GM23338 (cell line): ENCODE measurements around the gene DCAF17. TPM values are rescaled to one million over a fixed set of nuclear protein-coding genes. Genes with fewer than 3 reads are reported as not detected.

ENCODE experiments used
- ATAC-seq: fragments of 200-7000 bp; cut with Tn5 transposase; 3 replicates; pipeline ENCODE4 v1.9.1; 2020
- DNase-seq: peaks from one replicate; pipeline ENCODE4 v3.0.0-alpha.2; 2015; ENCODE audit warnings: low spot score
- H2AFZ ChIP-seq: fragments of 200-600 bp; sonication (generic); 2 replicates; pipeline ENCODE4 v1.8.0; 2016; ENCODE audit warnings: antibody characterized with exemption, mild to moderate bottlenecking, moderate library complexity
- H3F3A ChIP-seq: fragments of 200-600 bp; sonication (generic); replicated peaks from 2 replicates; pipeline ENCODE4 v1.8.0; 2017; ENCODE audit warnings: antibody characterized with exemption, mixed run types, low read depth
- H3K27ac ChIP-seq: fragments of 200-600 bp; sonication (generic); 2 replicates; pipeline ENCODE4 v1.6.1; 2016; ENCODE audit warnings: low read depth
- H3K27me3 ChIP-seq: fragments of 200-600 bp; sonication (generic); 2 replicates; pipeline ENCODE4 v1.8.0; 2016; ENCODE audit warnings: mild to moderate bottlenecking, mixed run types, moderate library complexity; ENCODE audit not compliant: insufficient read depth
- H3K36me3 ChIP-seq: fragments of 200-600 bp; sonication (generic); 2 replicates; pipeline ENCODE4 v1.8.0; 2016; ENCODE audit warnings: mild to moderate bottlenecking; ENCODE audit not compliant: insufficient read depth
- H3K4me1 ChIP-seq: fragments of 200-600 bp; sonication (generic); 2 replicates; pipeline ENCODE4 v1.8.0; 2016; ENCODE audit warnings: mild to moderate bottlenecking, moderate library complexity; ENCODE audit not compliant: insufficient read depth
- H3K4me2 ChIP-seq: fragments of 200-600 bp; sonication (generic); 2 replicates; pipeline ENCODE4 v1.7.1; 2017; ENCODE audit warnings: mixed run types
- H3K4me3 ChIP-seq: fragments of 200-600 bp; sonication (generic); 2 replicates; pipeline ENCODE4 v1.6.1; 2016; ENCODE audit warnings: mixed run types
- H3K79me2 ChIP-seq: fragments of 200-600 bp; sonication (generic); replicated peaks from 2 replicates; pipeline ENCODE4 v1.8.0; 2017; ENCODE audit warnings: mild to moderate bottlenecking; ENCODE audit not compliant: insufficient read depth
- H3K9me2 ChIP-seq: fragments of 200-600 bp; sonication (generic); 2 replicates; pipeline ENCODE4 v1.8.0; 2017; ENCODE audit not compliant: insufficient read depth
- H4K20me1 ChIP-seq: fragments of 200-600 bp; sonication (generic); replicated peaks from 2 replicates; pipeline ENCODE4 v1.8.0; 2017; ENCODE audit warnings: mild to moderate bottlenecking; ENCODE audit not compliant: insufficient read depth
- H3K27ac Mint-ChIP-seq: 2 replicates; pipeline ENCODE4 v1.8.0; 2020; ENCODE audit warnings: inconsistent platforms, mild to moderate bottlenecking, moderate library complexity, mixed read lengths
- H3K27me3 Mint-ChIP-seq: 3 replicates; pipeline ENCODE4 v1.8.0; 2022; ENCODE audit warnings: low read depth, mild to moderate bottlenecking, moderate library complexity, mixed read lengths, inconsistent platforms; ENCODE audit not compliant: insufficient read depth, poor library complexity
- H3K36me3 Mint-ChIP-seq: 3 replicates; pipeline ENCODE4 v1.8.0; 2021; ENCODE audit warnings: low read depth, mild to moderate bottlenecking, inconsistent platforms, moderate library complexity, mixed read lengths
- H3K4me1 Mint-ChIP-seq: 3 replicates; pipeline ENCODE4 v1.8.0; 2020; ENCODE audit warnings: mild to moderate bottlenecking, inconsistent platforms, mixed read lengths
- H3K4me3 Mint-ChIP-seq: 3 replicates; pipeline ENCODE4 v1.8.0; 2021; ENCODE audit warnings: moderate library complexity, mild to moderate bottlenecking, inconsistent platforms, mixed read lengths
- H3K9me3 Mint-ChIP-seq: 3 replicates; pipeline ENCODE4 v1.8.0; 2020; ENCODE audit warnings: moderate library complexity, mild to moderate bottlenecking, inconsistent platforms, mixed read lengths
- CREB1 ChIP-seq: fragments of 250-450 bp; sonication (Bioruptor Pico); IDR thresholded peaks from 2 replicates; pipeline ENCODE4 v1.5.0; 2020; ENCODE audit warnings: low read depth, mild to moderate bottlenecking, moderate library complexity
- EZH2 ChIP-seq: fragments of 200-600 bp; sonication (generic); IDR thresholded peaks from one replicate; pipeline ENCODE4 v1.8.0; 2017; ENCODE audit warnings: antibody characterized with exemption, mild to moderate bottlenecking, low read depth; ENCODE audit not compliant: unreplicated experiment
- EZH2phosphoT487 ChIP-seq: fragments of 200-600 bp; sonication (generic); IDR thresholded peaks from one replicate; pipeline ENCODE4 v1.8.1; 2018; ENCODE audit warnings: antibody characterized with exemption; ENCODE audit not compliant: unreplicated experiment
- JUNB ChIP-seq: IDR thresholded peaks from one replicate; pipeline ENCODE4 v1.6.1; 2016; ENCODE audit warnings: antibody characterized with exemption; ENCODE audit not compliant: unreplicated experiment
- NANOG ChIP-seq: IDR thresholded peaks from 2 replicates; pipeline ENCODE4 v1.6.1; 2016; ENCODE audit warnings: antibody characterized with exemption, borderline replicate concordance
- POLR2AphosphoS5 ChIP-seq: IDR thresholded peaks from 2 replicates; pipeline ENCODE4 v1.6.1; 2016; ENCODE audit warnings: antibody characterized with exemption, low read depth
- STAT1 ChIP-seq: IDR thresholded peaks from one replicate; pipeline ENCODE4 v1.6.1; 2016; ENCODE audit warnings: antibody characterized with exemption; ENCODE audit not compliant: unreplicated experiment
- ZNF114 ChIP-seq: fragments of 250-450 bp; sonication (Bioruptor Pico); IDR thresholded peaks from 2 replicates; pipeline ENCODE4 v1.5.0; 2020; ENCODE audit warnings: mild to moderate bottlenecking, moderate library complexity
- ZNF331 ChIP-seq: fragments of 250-450 bp; sonication (Bioruptor Pico); IDR thresholded peaks from 2 replicates; pipeline ENCODE4 v1.5.0; 2020; ENCODE audit warnings: low read depth, mild to moderate bottlenecking, moderate library complexity
- polyA plus RNA-seq: library from polyadenylated mRNA; unstranded; fragments of >200 nt; fragmentation: Nextera tagmentation; extraction: Ambion mirVana; gene quantifications from 2 replicates; pipeline ENCODE4 v1.2.1, GENCODE V29; 2016
- total RNA-seq: library from RNA; depleted of rRNA; stranded (reverse); fragments of >200 nt; shearing (Covaris generic); gene quantifications from 2 replicates; pipeline ENCODE4 v1.2.3, GENCODE V29; 2014
- TF ChIP-seq, protein P1 (sequence below): IDR thresholded peaks from 2 replicates; pipeline ENCODE4 v1.6.1; 2016; ENCODE audit warnings: antibody characterized with exemption
- TF ChIP-seq, protein P2 (sequence below): IDR thresholded peaks from one replicate; pipeline ENCODE4 v1.6.1; 2018; ENCODE audit warnings: antibody characterized with exemption; ENCODE audit not compliant: unreplicated experiment
- TF ChIP-seq, protein P3 (sequence below): fragments of 250-450 bp; sonication (Bioruptor Pico); IDR thresholded peaks from 2 replicates; pipeline ENCODE4 v1.5.0; 2020; ENCODE audit warnings: mild to moderate bottlenecking, moderate library complexity
- TF ChIP-seq, protein P4 (sequence below), 2 experiments: fragments of 200-600 bp in 1 of 2; sonication (generic) in 1 of 2; conservative IDR thresholded peaks; 2 replicates each; pipeline versions ENCODE4 v1.5.1 to v1.6.1; 2016 to 2017; ENCODE audit warnings: antibody characterized with exemption in 2 of 2, low read depth in 2 of 2, mild to moderate bottlenecking in 2 of 2, moderate library complexity in 1 of 2

DCAF17 gene
- total and polyA plus RNA-seq, 2 experiments from 2014 or later = 11.0 to 37.3 TPM

DNA sequence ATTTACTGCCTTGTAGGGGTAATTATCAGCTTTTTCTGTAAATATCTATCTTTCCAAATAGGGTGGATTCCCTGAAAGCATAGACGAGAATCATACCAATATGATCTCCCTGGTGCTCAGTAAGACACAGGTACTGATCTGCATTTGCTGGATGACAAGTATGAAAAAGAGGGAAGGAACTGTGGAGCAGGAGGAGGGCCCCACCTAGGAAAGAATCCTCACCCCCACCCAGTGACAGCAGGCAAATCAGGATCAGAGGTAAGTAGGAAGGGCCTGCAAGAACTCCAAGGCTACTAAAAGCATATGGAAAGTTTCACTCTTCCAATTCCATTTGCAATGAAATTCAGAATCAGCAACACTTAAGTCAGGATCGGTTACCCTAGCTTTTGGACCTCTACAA lies 42.5 kb upstream of the DCAF17 start:
- TF ChIP-seq ZNF331 (CRISPR knock-in tag) (no peak), EZH2 (no peak), POLR2AphosphoS5 (no peak), STAT1 (no peak), NANOG (no peak), CREB1 (CRISPR knock-in tag) (no peak), EZH2phosphoT487 (no peak), ZNF114 (CRISPR knock-in tag) (no peak), JUNB (no peak)
- TF ChIP-seq, protein P1, sequence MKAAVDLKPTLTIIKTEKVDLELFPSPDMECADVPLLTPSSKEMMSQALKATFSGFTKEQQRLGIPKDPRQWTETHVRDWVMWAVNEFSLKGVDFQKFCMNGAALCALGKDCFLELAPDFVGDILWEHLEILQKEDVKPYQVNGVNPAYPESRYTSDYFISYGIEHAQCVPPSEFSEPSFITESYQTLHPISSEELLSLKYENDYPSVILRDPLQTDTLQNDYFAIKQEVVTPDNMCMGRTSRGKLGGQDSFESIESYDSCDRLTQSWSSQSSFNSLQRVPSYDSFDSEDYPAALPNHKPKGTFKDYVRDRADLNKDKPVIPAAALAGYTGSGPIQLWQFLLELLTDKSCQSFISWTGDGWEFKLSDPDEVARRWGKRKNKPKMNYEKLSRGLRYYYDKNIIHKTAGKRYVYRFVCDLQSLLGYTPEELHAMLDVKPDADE = no peak
- TF ChIP-seq, protein P2, sequence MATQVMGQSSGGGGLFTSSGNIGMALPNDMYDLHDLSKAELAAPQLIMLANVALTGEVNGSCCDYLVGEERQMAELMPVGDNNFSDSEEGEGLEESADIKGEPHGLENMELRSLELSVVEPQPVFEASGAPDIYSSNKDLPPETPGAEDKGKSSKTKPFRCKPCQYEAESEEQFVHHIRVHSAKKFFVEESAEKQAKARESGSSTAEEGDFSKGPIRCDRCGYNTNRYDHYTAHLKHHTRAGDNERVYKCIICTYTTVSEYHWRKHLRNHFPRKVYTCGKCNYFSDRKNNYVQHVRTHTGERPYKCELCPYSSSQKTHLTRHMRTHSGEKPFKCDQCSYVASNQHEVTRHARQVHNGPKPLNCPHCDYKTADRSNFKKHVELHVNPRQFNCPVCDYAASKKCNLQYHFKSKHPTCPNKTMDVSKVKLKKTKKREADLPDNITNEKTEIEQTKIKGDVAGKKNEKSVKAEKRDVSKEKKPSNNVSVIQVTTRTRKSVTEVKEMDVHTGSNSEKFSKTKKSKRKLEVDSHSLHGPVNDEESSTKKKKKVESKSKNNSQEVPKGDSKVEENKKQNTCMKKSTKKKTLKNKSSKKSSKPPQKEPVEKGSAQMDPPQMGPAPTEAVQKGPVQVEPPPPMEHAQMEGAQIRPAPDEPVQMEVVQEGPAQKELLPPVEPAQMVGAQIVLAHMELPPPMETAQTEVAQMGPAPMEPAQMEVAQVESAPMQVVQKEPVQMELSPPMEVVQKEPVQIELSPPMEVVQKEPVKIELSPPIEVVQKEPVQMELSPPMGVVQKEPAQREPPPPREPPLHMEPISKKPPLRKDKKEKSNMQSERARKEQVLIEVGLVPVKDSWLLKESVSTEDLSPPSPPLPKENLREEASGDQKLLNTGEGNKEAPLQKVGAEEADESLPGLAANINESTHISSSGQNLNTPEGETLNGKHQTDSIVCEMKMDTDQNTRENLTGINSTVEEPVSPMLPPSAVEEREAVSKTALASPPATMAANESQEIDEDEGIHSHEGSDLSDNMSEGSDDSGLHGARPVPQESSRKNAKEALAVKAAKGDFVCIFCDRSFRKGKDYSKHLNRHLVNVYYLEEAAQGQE = no peak
- TF ChIP-seq, protein P3, sequence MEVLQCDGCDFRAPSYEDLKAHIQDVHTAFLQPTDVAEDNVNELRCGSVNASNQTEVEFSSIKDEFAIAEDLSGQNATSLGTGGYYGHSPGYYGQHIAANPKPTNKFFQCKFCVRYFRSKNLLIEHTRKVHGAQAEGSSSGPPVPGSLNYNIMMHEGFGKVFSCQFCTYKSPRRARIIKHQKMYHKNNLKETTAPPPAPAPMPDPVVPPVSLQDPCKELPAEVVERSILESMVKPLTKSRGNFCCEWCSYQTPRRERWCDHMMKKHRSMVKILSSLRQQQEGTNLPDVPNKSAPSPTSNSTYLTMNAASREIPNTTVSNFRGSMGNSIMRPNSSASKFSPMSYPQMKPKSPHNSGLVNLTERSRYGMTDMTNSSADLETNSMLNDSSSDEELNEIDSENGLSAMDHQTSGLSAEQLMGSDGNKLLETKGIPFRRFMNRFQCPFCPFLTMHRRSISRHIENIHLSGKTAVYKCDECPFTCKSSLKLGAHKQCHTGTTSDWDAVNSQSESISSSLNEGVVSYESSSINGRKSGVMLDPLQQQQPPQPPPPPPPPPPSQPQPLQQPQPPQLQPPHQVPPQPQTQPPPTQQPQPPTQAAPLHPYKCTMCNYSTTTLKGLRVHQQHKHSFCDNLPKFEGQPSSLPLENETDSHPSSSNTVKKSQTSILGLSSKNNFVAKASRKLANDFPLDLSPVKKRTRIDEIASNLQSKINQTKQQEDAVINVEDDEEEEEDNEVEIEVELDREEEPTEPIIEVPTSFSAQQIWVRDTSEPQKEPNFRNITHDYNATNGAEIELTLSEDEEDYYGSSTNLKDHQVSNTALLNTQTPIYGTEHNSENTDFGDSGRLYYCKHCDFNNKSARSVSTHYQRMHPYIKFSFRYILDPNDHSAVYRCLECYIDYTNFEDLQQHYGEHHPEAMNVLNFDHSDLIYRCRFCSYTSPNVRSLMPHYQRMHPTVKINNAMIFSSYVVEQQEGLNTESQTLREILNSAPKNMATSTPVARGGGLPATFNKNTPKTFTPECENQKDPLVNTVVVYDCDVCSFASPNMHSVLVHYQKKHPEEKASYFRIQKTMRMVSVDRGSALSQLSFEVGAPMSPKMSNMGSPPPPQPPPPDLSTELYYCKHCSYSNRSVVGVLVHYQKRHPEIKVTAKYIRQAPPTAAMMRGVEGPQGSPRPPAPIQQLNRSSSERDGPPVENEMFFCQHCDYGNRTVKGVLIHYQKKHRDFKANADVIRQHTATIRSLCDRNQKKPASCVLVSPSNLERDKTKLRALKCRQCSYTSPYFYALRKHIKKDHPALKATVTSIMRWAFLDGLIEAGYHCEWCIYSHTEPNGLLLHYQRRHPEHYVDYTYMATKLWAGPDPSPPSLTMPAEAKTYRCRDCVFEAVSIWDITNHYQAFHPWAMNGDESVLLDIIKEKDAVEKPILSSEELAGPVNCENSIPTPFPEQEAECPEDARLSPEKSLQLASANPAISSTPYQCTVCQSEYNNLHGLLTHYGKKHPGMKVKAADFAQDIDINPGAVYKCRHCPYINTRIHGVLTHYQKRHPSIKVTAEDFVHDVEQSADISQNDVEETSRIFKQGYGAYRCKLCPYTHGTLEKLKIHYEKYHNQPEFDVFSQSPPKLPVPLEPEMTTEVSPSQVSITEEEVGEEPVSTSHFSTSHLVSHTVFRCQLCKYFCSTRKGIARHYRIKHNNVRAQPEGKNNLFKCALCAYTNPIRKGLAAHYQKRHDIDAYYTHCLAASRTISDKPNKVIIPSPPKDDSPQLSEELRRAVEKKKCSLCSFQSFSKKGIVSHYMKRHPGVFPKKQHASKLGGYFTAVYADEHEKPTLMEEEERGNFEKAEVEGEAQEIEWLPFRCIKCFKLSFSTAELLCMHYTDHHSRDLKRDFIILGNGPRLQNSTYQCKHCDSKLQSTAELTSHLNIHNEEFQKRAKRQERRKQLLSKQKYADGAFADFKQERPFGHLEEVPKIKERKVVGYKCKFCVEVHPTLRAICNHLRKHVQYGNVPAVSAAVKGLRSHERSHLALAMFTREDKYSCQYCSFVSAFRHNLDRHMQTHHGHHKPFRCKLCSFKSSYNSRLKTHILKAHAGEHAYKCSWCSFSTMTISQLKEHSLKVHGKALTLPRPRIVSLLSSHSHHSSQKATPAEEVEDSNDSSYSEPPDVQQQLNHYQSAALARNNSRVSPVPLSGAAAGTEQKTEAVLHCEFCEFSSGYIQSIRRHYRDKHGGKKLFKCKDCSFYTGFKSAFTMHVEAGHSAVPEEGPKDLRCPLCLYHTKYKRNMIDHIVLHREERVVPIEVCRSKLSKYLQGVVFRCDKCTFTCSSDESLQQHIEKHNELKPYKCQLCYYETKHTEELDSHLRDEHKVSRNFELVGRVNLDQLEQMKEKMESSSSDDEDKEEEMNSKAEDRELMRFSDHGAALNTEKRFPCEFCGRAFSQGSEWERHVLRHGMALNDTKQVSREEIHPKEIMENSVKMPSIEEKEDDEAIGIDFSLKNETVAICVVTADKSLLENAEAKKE (CRISPR knock-in tag) = no peak
- TF ChIP-seq, protein P4, sequence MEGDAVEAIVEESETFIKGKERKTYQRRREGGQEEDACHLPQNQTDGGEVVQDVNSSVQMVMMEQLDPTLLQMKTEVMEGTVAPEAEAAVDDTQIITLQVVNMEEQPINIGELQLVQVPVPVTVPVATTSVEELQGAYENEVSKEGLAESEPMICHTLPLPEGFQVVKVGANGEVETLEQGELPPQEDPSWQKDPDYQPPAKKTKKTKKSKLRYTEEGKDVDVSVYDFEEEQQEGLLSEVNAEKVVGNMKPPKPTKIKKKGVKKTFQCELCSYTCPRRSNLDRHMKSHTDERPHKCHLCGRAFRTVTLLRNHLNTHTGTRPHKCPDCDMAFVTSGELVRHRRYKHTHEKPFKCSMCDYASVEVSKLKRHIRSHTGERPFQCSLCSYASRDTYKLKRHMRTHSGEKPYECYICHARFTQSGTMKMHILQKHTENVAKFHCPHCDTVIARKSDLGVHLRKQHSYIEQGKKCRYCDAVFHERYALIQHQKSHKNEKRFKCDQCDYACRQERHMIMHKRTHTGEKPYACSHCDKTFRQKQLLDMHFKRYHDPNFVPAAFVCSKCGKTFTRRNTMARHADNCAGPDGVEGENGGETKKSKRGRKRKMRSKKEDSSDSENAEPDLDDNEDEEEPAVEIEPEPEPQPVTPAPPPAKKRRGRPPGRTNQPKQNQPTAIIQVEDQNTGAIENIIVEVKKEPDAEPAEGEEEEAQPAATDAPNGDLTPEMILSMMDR (conservative IDR thresholded peaks at IDR 0.05; ENCODE audit: low read depth in 2 of 2) = no peak
- H3K27ac Mint-ChIP-seq = peak overlapping the region; percentile 51
- peaks cover 19% of the 10 kb centered on the region for H3K79me2 ChIP-seq
- no peak overlapping the region for H2AFZ ChIP-seq
- H3K4me3 Mint-ChIP-seq = no peak overlapping the region
- no peaks in the 10 kb centered on the region for H3K36me3 ChIP-seq
- no peaks in the 10 kb centered on the region for H3K9me2 ChIP-seq
- no peak overlapping the region for H3K4me3 ChIP-seq
- H3K9me3 Mint-ChIP-seq = no peaks in the 10 kb centered on the region
- ATAC-seq (peak; percentile 21; the same call in 2 of the 3 replicates), DNase-seq (no peak)
- no peaks in the 10 kb centered on the region; the same call in 1 of the 2 replicates for H3F3A ChIP-seq
- no peak overlapping the region for H3K27ac ChIP-seq
- H3K27me3 ChIP-seq = no peaks in the 10 kb centered on the region
- peaks cover 53% of the 10 kb centered on the region for H3K4me1 Mint-ChIP-seq
- no peaks in the 10 kb centered on the region; the same call in 2 of the 3 replicates for H3K36me3 Mint-ChIP-seq
- no peaks in the 10 kb centered on the region for H4K20me1 ChIP-seq
- H3K4me1 ChIP-seq = peaks cover 49% of the 10 kb centered on the region
- H3K27me3 Mint-ChIP-seq = peaks cover 3% of the 10 kb centered on the region
- H3K4me2 ChIP-seq = no peak overlapping the region
